H9 (cell line): ENCODE data around the gene INSYN2B. TPM values are rescaled to one million over a fixed set of nuclear protein-coding genes. Genes with fewer than 3 reads are reported as not detected.

Experiments
- DNase-seq: peaks from one replicate; pipeline ENCODE4 v3.0.0-alpha.2; 2017
- H2AFZ ChIP-seq: one replicate; pipeline ENCODE4 v1.6.1; 2013; ENCODE audit warnings: mild to moderate bottlenecking, low read length, control low read depth, moderate library complexity
- H2AK5ac ChIP-seq: 2 replicates; pipeline ENCODE4 v1.6.1; 2013; ENCODE audit warnings: low read length, control low read depth, mixed read lengths; ENCODE audit not compliant: insufficient read length
- H2BK120ac ChIP-seq: one replicate; pipeline ENCODE4 v1.6.1; 2013; ENCODE audit warnings: low read depth, mild to moderate bottlenecking, low read length, control low read depth, inconsistent platforms; ENCODE audit not compliant: poor library complexity, severe bottlenecking
- H2BK12ac ChIP-seq: 2 replicates; pipeline ENCODE4 v1.6.1; 2013; ENCODE audit warnings: low read length, control low read depth, mixed read lengths, low read depth; ENCODE audit not compliant: insufficient read length
- H2BK15ac ChIP-seq: 2 replicates; pipeline ENCODE4 v1.6.1; 2013; ENCODE audit warnings: low read depth, low read length, control low read depth
- H2BK20ac ChIP-seq: one replicate; pipeline ENCODE4 v1.6.1; 2013; ENCODE audit warnings: low read depth, mild to moderate bottlenecking, low read length, control low read depth, inconsistent platforms; ENCODE audit not compliant: poor library complexity, severe bottlenecking
- H2BK5ac ChIP-seq: 2 replicates; pipeline ENCODE4 v1.6.1; 2013; ENCODE audit warnings: low read length, control low read depth, mixed read lengths; ENCODE audit not compliant: insufficient read length
- H3K14ac ChIP-seq: 2 replicates; pipeline ENCODE4 v1.6.1; 2013; ENCODE audit warnings: low read length, control low read depth; ENCODE audit not compliant: insufficient read depth
- H3K18ac ChIP-seq: 2 replicates; pipeline ENCODE4 v1.6.1; 2013; ENCODE audit warnings: low read depth, mild to moderate bottlenecking, mixed read lengths, low read length, control low read depth; ENCODE audit not compliant: insufficient read length
- H3K23ac ChIP-seq: 2 replicates; pipeline ENCODE4 v1.6.1; 2013; ENCODE audit warnings: low read length, control low read depth, mixed read lengths, low read depth; ENCODE audit not compliant: insufficient read length
- H3K23me2 ChIP-seq: 2 replicates; pipeline ENCODE4 v1.6.1; 2013; ENCODE audit warnings: low read depth, mild to moderate bottlenecking, mixed read lengths, low read length, control low read depth; ENCODE audit not compliant: insufficient read length, poor library complexity, severe bottlenecking
- H3K27ac ChIP-seq: 2 replicates; pipeline ENCODE4 v1.5.1; 2013; ENCODE audit warnings: low read length, control low read depth, mixed read lengths, low read depth; ENCODE audit not compliant: insufficient read length
- H3K27me3 ChIP-seq: 2 replicates; pipeline ENCODE4 v1.6.1; 2013; ENCODE audit warnings: low read length, control low read depth, inconsistent platforms; ENCODE audit not compliant: insufficient read depth
- H3K4ac ChIP-seq: 2 replicates; pipeline ENCODE4 v1.6.1; 2013; ENCODE audit warnings: low read depth, mild to moderate bottlenecking, control low read depth, inconsistent platforms, low read length, moderate library complexity
- H3K4me1 ChIP-seq: 2 replicates; pipeline ENCODE4 v1.6.1; 2013; ENCODE audit warnings: low read length, control low read depth, inconsistent platforms; ENCODE audit not compliant: insufficient read depth
- H3K4me2 ChIP-seq: 2 replicates; pipeline ENCODE4 v1.6.1; 2013; ENCODE audit warnings: low read length, control low read depth, mixed read lengths; ENCODE audit not compliant: insufficient read length, insufficient read depth
- H3K56ac ChIP-seq: 2 replicates; pipeline ENCODE4 v1.6.1; 2013; ENCODE audit warnings: low read depth, mild to moderate bottlenecking, mixed read lengths, low read length, control low read depth; ENCODE audit not compliant: insufficient read length
- H3K79me1 ChIP-seq: 2 replicates; pipeline ENCODE4 v1.6.1; 2013; ENCODE audit warnings: low read depth, mild to moderate bottlenecking, moderate library complexity, low read length, control low read depth, inconsistent platforms; ENCODE audit not compliant: insufficient read depth, poor library complexity, severe bottlenecking
- H3K79me2 ChIP-seq: 2 replicates; pipeline ENCODE4 v1.6.1; 2013; ENCODE audit warnings: low read length, control low read depth, inconsistent platforms; ENCODE audit not compliant: insufficient read depth
- H3K9ac ChIP-seq: 2 replicates; pipeline ENCODE4 v1.6.1; 2013; ENCODE audit warnings: low read length, control low read depth, mixed read lengths; ENCODE audit not compliant: insufficient read length; ENCODE audit errors: extremely low read depth
- H3K9me3 ChIP-seq: one replicate; pipeline ENCODE4 v1.6.1; 2013; ENCODE audit warnings: low read depth, low read length, inconsistent platforms; ENCODE audit not compliant: control insufficient read depth
- H3T11ph ChIP-seq: one replicate; pipeline ENCODE4 v1.6.1; 2013; ENCODE audit warnings: mild to moderate bottlenecking, low read length, control low read depth, inconsistent platforms
- H4K20me1 ChIP-seq: one replicate; pipeline ENCODE4 v1.6.1; 2013; ENCODE audit not compliant: control insufficient read depth, insufficient read length, insufficient read depth
- H4K5ac ChIP-seq: 2 replicates; pipeline ENCODE4 v1.6.1; 2013; ENCODE audit warnings: low read depth, mild to moderate bottlenecking, mixed read lengths, low read length, control low read depth; ENCODE audit not compliant: insufficient read length
- H4K8ac ChIP-seq: replicated peaks from 2 replicates; pipeline ENCODE4 v1.6.1; 2013; ENCODE audit warnings: low read length, control low read depth, mixed read lengths, low read depth; ENCODE audit not compliant: insufficient read length
- H4K91ac ChIP-seq: 2 replicates; pipeline ENCODE4 v1.6.1; 2013; ENCODE audit warnings: low read depth, mild to moderate bottlenecking, moderate library complexity, mixed read lengths, low read length, control low read depth; ENCODE audit not compliant: insufficient read length
- H3K27ac Mint-ChIP-seq, 3 experiments: 2 replicates in 2 of 3; 3 replicates in 1 of 3; pipeline ENCODE4 v1.8.0; 2020 to 2021; ENCODE audit warnings: mixed read lengths in 3 of 3, mild to moderate bottlenecking in 1 of 3, moderate library complexity in 1 of 3
- H3K27me3 Mint-ChIP-seq: 2 replicates; pipeline ENCODE4 v1.8.0; 2021; ENCODE audit warnings: low read depth, mild to moderate bottlenecking, moderate library complexity, mixed read lengths
- H3K36me3 Mint-ChIP-seq, 3 experiments: 2 replicates in 2 of 3; 3 replicates in 1 of 3; pipeline ENCODE4 v1.8.0; 2020 to 2021; ENCODE audit warnings: low read depth in 3 of 3, mixed read lengths in 3 of 3; ENCODE audit not compliant: insufficient read depth in 1 of 3
- H3K4me1 Mint-ChIP-seq, 2 experiments: 2 replicates each; pipeline ENCODE4 v1.8.0; 2020; ENCODE audit warnings: mixed read lengths in 2 of 2
- H3K4me3 Mint-ChIP-seq, 2 experiments: 2 replicates in 1 of 2; 3 replicates in 1 of 2; pipeline ENCODE4 v1.8.0; 2020 to 2021; ENCODE audit warnings: mild to moderate bottlenecking in 2 of 2, mixed read lengths in 2 of 2, moderate library complexity in 1 of 2
- H3K9me3 Mint-ChIP-seq, 2 experiments: 2 replicates in 1 of 2; 3 replicates in 1 of 2; pipeline ENCODE4 v1.8.0; 2020; ENCODE audit warnings: mild to moderate bottlenecking in 2 of 2, mixed read lengths in 2 of 2, moderate library complexity in 1 of 2
- CTCF ChIP-seq: fragments of 200-600 bp; sonication (generic); conservative IDR thresholded peaks from 3 replicates; pipeline ENCODE4 v1.8.0; 2021; ENCODE audit warnings: antibody characterized with exemption, mild to moderate bottlenecking
- WGBS: extraction: QIAGEN DNeasy Blood & Tissue Kit; methylation state at CpG from one replicate; pipeline ENCODE4 v1.1.7; 2013; ENCODE audit warnings: missing lambda C conversion rate, low lambda C conversion rate, mixed read lengths; ENCODE audit not compliant: insufficient read length; ENCODE audit errors: extremely low coverage; 5-methylcytosine and 5-hydroxymethylcytosine counted together
- total RNA-seq: library from RNA; stranded (reverse); gene quantifications from 2 replicates; pipeline ENCODE4 v1.2.1, GENCODE V29; 2021

INSYN2B gene
- total RNA-seq, 1 experiment from 2014 or later: not detected

DNA sequence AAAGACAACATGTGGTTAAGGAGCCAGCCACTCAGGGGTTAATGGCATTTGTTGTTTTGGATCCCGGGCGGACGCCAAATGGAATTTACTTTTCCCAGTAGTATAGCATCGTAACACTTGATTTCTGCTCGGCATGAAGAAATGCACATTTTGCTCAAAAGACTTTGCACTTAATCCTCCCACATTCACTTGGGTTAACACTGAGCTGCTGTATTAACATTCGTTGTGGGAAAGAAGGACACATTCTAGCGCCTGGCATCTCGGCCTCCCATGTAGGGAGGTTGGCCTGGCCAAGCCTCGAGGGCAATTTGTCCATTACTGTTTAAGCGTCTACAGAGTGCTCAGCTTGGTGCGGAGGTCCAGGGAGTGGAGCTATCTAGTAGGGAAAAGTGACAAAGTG is 32.3 kb upstream of the INSYN2B start:
- H3T11ph ChIP-seq: no peak overlapping the region
- no peak overlapping the region for H3K27ac Mint-ChIP-seq
- no peak for DNase-seq
- H4K8ac ChIP-seq: no peak overlapping the region
- peaks cover 0 to 2% (median 2%) of the 10 kb centered on the region in 3 experiments; a peak in 2 of 7 replicates for H3K36me3 Mint-ChIP-seq
- H2AK5ac ChIP-seq: no peak overlapping the region
- no peak overlapping the region for H3K4me3 Mint-ChIP-seq
- H3K79me1 ChIP-seq: no peaks in the 10 kb centered on the region
- H3K9me3 ChIP-seq: no peaks in the 10 kb centered on the region
- no CpG with 5 or more reads among the region's 11 CpGs for WGBS
- H3K23me2 ChIP-seq: no peaks in the 10 kb centered on the region
- H3K27ac ChIP-seq: no peak overlapping the region
- peaks cover 18% of the 10 kb centered on the region in 2 experiments for H3K4me1 Mint-ChIP-seq
- H3K9ac ChIP-seq: no peak overlapping the region
- H3K9me3 Mint-ChIP-seq: peaks cover 0 to 7% of the 10 kb centered on the region in 2 experiments; a peak in 2 of 5 replicates
- no peak overlapping the region for H2BK12ac ChIP-seq
- no peak overlapping the region for H3K4me2 ChIP-seq
- no peak overlapping the region for H3K18ac ChIP-seq
- no peak overlapping the region for H4K91ac ChIP-seq
- no peaks in the 10 kb centered on the region for H3K79me2 ChIP-seq
- H2BK5ac ChIP-seq: no peak overlapping the region
- no peak overlapping the region for H3K23ac ChIP-seq
- H4K20me1 ChIP-seq: no peaks in the 10 kb centered on the region
- no peaks in the 10 kb centered on the region for H3K27me3 ChIP-seq
- no peak overlapping the region for H3K14ac ChIP-seq
- no peak overlapping the region for H2BK120ac ChIP-seq
- H3K4ac ChIP-seq: no peak overlapping the region
- no peaks in the 10 kb centered on the region for H3K4me1 ChIP-seq
- H3K27me3 Mint-ChIP-seq: peaks cover 2% of the 10 kb centered on the region
- no peak overlapping the region for H2AFZ ChIP-seq
- H2BK20ac ChIP-seq: no peak overlapping the region
- TF ChIP-seq CTCF: no peak
- H3K56ac ChIP-seq: no peak overlapping the region
- H4K5ac ChIP-seq: no peak overlapping the region
- H2BK15ac ChIP-seq: no peak overlapping the region
